ENCODE results near the gene CNTRL.

CNTRL gene

GRCh38 chr9:121050128-121050988, 24.4 kb upstream of the CNTRL start, which contains the start of gene C5:
Gene C5, minus strand, starts transcription at chr9:121050275. Its CDS starts 29 bp downstream, at chr9:121050246.
- Histone ChIP-seq H3K9me3 (ENCODE audit: low read length) (no peaks in the 10 kb centered on the region), H3K4me3 (ENCODE audit: low read length) (no peak within 1 kb of the TSS), H2AFZ (ENCODE audit: low read depth, low read length) (no peak within 1 kb of the TSS), H3K4me1 (ENCODE audit: insufficient read depth, low read length) (no peaks in the 10 kb centered on the region), H3K27me3 (ENCODE audit: insufficient read depth, low read length) (no peaks in the 10 kb centered on the region), H3K36me3 (ENCODE audit: insufficient read depth, low read length) (no peaks in the 10 kb centered on the region)

DNA sequence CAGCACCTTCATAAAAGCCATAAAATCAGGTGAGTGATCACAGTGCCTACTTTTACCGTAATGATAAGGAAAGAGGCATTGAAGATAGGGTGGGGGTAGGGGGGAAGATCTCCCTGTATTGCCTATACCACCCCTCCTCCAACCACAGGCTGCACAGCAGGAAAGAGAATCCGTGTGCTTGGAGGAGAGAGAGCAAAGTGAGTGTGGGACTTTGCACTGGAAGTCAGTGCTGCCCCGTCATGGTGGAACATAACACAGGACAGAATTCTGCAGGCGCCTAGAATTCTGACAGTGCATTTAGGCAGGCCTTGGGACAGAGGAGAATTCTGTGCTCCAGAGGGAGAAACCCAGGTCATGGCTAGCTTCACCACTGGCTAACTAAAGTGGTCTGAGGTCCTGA, 21.2 kb upstream of the CNTRL start:
- no peak overlapping the region for H3K4me3 ChIP-seq (ENCODE audit: low read length)
- no peaks in the 10 kb centered on the region for H3K27me3 ChIP-seq (ENCODE audit: insufficient read depth, low read length)
- no peak overlapping the region for H2AFZ ChIP-seq (ENCODE audit: low read depth, low read length)
- H3K4me1 ChIP-seq (ENCODE audit: insufficient read depth, low read length), result no peaks in the 10 kb centered on the region
- H3K9me3 ChIP-seq (ENCODE audit: low read length), result no peaks in the 10 kb centered on the region
- no peaks in the 10 kb centered on the region for H3K36me3 ChIP-seq (ENCODE audit: insufficient read depth, low read length)

DNA sequence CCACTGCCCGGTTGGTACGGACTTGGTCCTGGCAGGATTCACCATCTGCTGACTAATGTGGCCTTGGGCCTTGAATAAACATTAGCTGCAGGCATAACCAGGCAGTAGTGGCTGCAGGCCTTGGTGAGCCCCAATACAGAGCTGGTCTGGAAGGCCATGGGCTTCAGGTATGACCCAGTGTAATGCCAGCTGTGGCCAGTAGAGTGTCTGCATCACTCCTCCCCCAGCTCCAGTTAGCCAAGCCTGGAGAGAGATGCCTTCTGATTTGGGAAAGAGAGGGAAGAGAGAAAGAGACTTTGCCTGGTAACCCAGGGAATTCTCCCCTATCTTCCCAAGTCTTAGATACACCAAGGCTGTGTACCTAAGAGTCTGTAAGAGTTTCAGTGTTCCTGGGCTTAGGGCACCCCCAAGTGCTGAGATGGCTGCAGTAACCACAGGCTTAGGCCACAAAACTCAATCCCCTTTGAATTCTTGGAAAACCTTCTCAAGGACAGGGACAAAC, 19.1 kb upstream of the CNTRL start:
- no peaks in the 10 kb centered on the region for H3K4me1 ChIP-seq (ENCODE audit: insufficient read depth, low read length)
- no peaks in the 10 kb centered on the region for H3K27me3 ChIP-seq (ENCODE audit: insufficient read depth, low read length)
- H3K36me3 ChIP-seq (ENCODE audit: insufficient read depth, low read length), result no peaks in the 10 kb centered on the region
- H2AFZ ChIP-seq (ENCODE audit: low read depth, low read length), result no peak overlapping the region
- no peak overlapping the region for H3K4me3 ChIP-seq (ENCODE audit: low read length)
- no peaks in the 10 kb centered on the region for H3K9me3 ChIP-seq (ENCODE audit: low read length)

- H2AFZ ChIP-seq (ENCODE audit: low read depth, low read length), result no peak overlapping the region
- H3K4me1 ChIP-seq (ENCODE audit: insufficient read depth, low read length), result no peaks in the 10 kb centered on the region
- H3K36me3 ChIP-seq (ENCODE audit: insufficient read depth, low read length), result no peaks in the 10 kb centered on the region
- H3K9me3 ChIP-seq (ENCODE audit: low read length), result no peaks in the 10 kb centered on the region
- no peaks in the 10 kb centered on the region for H3K27me3 ChIP-seq (ENCODE audit: insufficient read depth, low read length)
- no peak overlapping the region for H3K4me3 ChIP-seq (ENCODE audit: low read length)
Measured at GRCh38 chr9:121057821-121058220, 16.9 kb upstream of the CNTRL start.

- H3K36me3 ChIP-seq (ENCODE audit: insufficient read depth, low read length), result no peaks in the 10 kb centered on the region
- H3K27me3 ChIP-seq (ENCODE audit: insufficient read depth, low read length), result no peaks in the 10 kb centered on the region
- no peaks in the 10 kb centered on the region for H3K4me1 ChIP-seq (ENCODE audit: insufficient read depth, low read length)
- H3K9me3 ChIP-seq (ENCODE audit: low read length), result no peaks in the 10 kb centered on the region
- no peak overlapping the region for H2AFZ ChIP-seq (ENCODE audit: low read depth, low read length)
- no peak overlapping the region for H3K4me3 ChIP-seq (ENCODE audit: low read length)
Measured at GRCh38 chr9:121059513-121059912, 15.2 kb upstream of the CNTRL start.

DNA sequence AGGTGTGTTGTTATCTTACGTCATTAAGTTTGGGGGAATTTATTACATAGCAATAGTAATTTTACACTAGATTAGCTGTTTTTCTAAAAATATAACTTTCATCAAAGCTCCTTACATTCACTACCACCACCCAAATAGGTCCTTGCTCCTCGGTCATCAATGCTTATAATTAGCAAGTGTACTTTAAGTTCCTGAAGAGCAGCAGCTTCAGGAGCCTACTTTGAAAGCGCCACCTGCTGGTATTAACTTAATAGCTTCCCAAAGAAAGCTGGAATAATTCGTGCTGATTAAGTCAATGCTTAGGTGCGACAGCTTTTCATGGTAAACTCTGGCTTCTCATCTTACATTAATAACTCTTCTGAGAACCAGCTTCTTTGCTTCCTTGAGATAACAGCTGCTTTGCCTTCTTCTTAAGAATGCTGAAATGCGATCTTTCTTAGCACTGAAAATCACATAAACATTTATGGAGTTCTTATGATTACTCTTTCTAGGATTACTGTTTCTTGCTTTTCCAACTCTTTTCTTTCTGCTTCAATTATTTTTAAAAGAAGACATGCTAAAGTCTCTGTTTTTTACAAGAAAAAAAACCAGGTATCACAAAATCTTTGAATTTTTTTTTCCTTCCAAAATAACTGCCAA, 14.6 kb upstream of the CNTRL start:
- Histone ChIP-seq H3K36me3 (ENCODE audit: insufficient read depth, low read length) (no peaks in the 10 kb centered on the region), H3K4me1 (ENCODE audit: insufficient read depth, low read length) (no peaks in the 10 kb centered on the region), H3K9me3 (ENCODE audit: low read length) (no peaks in the 10 kb centered on the region), H3K4me3 (ENCODE audit: low read length) (no peak overlapping the region), H3K27me3 (ENCODE audit: insufficient read depth, low read length) (no peaks in the 10 kb centered on the region), H2AFZ (ENCODE audit: low read depth, low read length) (no peak overlapping the region)

DNA sequence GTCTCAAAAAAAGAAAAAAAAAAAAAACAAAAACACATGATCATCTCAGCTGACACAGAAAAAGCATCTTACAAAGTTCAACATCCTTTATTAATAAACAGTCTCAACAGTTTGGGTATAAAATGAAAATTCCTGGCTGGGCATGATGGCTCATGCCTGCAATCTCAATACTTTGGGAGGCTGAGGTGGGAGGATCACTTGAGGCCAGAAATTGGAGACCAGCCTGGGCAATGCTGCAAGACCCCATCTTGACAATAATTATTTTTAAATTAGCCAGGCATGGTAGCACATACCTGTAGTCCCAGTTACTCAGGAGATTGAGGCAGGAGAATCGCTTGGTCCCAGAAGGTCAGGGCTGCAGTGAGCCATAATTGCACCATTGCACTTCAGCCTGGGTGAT, 7.9 kb upstream of the CNTRL start:
- Histone ChIP-seq H3K27me3 (ENCODE audit: insufficient read depth, low read length) (no peaks in the 10 kb centered on the region), H3K36me3 (ENCODE audit: insufficient read depth, low read length) (no peaks in the 10 kb centered on the region), H3K9me3 (ENCODE audit: low read length) (peaks cover 4% of the 10 kb centered on the region)

DNA sequence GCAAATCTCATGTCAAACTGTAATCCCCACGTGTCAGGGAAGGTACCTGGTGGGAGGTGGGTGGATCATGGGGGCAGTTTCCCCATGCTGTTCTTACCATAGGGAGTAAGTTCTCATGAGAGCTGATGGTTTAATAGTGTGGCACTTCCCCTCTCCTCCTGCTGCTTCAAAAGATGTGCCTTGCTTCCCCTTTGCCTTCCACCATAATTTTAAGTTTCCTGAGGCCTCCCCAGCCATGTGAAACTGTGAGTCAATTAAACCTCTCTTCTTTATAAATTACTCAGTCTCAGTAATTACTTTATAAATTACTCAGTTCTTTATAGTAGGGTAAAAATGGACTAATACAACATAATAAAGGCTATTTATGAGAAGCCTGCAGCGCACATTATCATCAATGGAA, 7.1 kb upstream of the CNTRL start:
- Histone ChIP-seq H3K9me3 (ENCODE audit: low read length) (peaks cover 4% of the 10 kb centered on the region), H3K36me3 (ENCODE audit: insufficient read depth, low read length) (no peaks in the 10 kb centered on the region), H2AFZ (ENCODE audit: low read depth, low read length) (no peak overlapping the region), H3K4me1 (ENCODE audit: insufficient read depth, low read length) (no peaks in the 10 kb centered on the region), H3K27me3 (ENCODE audit: insufficient read depth, low read length) (no peaks in the 10 kb centered on the region), H3K4me3 (ENCODE audit: low read length) (no peak overlapping the region)

More for the DNA sequence above, 7.9 kb upstream of the CNTRL start:
- Histone ChIP-seq H3K4me3 (ENCODE audit: low read length) (no peak overlapping the region), H2AFZ (ENCODE audit: low read depth, low read length) (no peak overlapping the region), H3K4me1 (ENCODE audit: insufficient read depth, low read length) (no peaks in the 10 kb centered on the region)

- peaks cover 7% of the 10 kb centered on the region for H3K4me1 ChIP-seq (ENCODE audit: insufficient read depth, low read length)
Measured at GRCh38 chr9:121069396-121069795, 5.4 kb upstream of the CNTRL start.

DNA sequence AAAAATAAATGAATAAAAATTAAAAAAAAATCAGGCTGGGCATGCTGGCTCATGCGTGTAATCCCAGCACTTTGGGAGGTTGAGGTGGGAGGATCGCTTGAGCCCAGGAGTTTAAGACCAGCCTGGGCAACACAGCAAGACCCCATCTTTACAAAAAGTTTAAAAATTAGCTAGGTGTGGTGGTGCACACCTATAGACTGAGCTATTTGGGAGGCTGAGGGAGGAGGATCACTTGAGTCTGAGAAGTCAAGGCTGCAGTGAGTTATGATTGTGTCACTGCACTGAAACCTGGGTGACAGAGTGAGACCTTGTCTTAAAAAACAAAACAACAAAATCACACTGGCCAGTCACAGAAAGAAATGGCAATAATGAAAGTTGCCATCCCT, 3.4 kb upstream of the CNTRL start:
- Histone ChIP-seq H3K4me1 (ENCODE audit: insufficient read depth, low read length) (peaks cover 7% of the 10 kb centered on the region), H3K27me3 (ENCODE audit: insufficient read depth, low read length) (no peaks in the 10 kb centered on the region), H3K36me3 (ENCODE audit: insufficient read depth, low read length) (no peaks in the 10 kb centered on the region), H3K9me3 (ENCODE audit: low read length) (peaks cover 4% of the 10 kb centered on the region), H3K4me3 (ENCODE audit: low read length) (no peak overlapping the region), H2AFZ (ENCODE audit: low read depth, low read length) (no peak overlapping the region)

More at GRCh38 chr9:121069396-121069795, 5.4 kb upstream of the CNTRL start:
- Histone ChIP-seq H3K27me3 (ENCODE audit: insufficient read depth, low read length) (no peaks in the 10 kb centered on the region), H3K36me3 (ENCODE audit: insufficient read depth, low read length) (no peaks in the 10 kb centered on the region), H2AFZ (ENCODE audit: low read depth, low read length) (no peak overlapping the region), H3K9me3 (ENCODE audit: low read length) (peaks cover 4% of the 10 kb centered on the region), H3K4me3 (ENCODE audit: low read length) (no peak overlapping the region)

DNA sequence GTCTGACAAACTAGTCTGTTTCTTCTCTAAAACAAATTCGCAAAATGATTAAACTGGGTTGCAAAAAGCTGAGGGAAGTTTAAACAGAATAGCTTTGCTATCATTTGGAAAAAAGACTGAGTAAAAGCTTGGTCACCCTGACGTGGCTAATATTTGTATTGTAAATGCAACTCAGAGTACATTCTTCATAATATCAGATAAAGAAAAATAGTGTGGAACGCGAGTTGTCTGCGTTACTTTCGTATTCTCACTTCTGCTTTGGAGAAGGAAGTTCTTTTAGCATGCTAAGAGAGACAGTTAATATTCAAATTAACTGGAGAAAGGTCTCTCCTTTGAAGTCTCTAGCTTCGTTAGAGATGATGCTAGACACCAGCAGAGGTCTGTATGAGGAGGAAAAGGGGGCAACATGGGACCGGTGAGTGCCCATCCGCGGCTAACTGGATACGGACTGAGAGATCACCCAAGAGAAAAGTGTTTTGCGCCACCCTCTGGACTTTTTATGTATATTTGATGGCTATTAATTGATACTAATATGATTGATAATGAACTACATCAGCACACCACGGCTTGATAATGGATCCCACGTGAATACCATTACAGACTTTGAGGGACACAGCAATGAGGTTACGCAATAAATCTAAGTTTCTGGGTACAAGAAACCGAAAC, 2.9 kb upstream of the CNTRL start:
- H2AFZ ChIP-seq (ENCODE audit: low read depth, low read length), result no peak overlapping the region
- H3K27me3 ChIP-seq (ENCODE audit: insufficient read depth, low read length), result no peaks in the 10 kb centered on the region
- H3K36me3 ChIP-seq (ENCODE audit: insufficient read depth, low read length), result no peaks in the 10 kb centered on the region
- peaks cover 7% of the 10 kb centered on the region for H3K4me1 ChIP-seq (ENCODE audit: insufficient read depth, low read length)
- no peak overlapping the region for H3K4me3 ChIP-seq (ENCODE audit: low read length)
- peaks cover 4% of the 10 kb centered on the region for H3K9me3 ChIP-seq (ENCODE audit: low read length)

DNA sequence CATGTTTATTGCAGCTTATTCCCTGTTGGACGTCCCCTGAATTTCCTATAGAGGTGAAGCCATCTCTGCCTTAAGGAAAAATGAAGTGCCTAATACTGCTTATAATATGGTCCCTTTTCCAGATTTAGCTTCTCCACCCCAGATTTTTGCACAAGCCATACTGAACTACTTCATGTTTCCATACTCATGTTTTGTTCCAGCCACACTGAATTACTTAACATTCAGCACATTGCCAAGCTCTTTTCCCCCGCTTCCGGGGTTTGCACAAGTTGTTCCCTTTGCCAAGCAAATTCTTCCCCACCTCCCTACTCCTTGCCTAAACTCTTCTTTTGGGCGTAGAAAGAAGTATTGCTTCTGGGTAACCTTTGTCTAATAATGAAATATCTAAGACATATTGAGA, 1.7 kb upstream of the CNTRL start:
- Histone ChIP-seq H3K9me3 (ENCODE audit: low read length) (peaks cover 2% of the 10 kb centered on the region), H2AFZ (ENCODE audit: low read depth, low read length) (no peak overlapping the region), H3K36me3 (ENCODE audit: insufficient read depth, low read length) (no peaks in the 10 kb centered on the region), H3K4me1 (ENCODE audit: insufficient read depth, low read length) (peaks cover 7% of the 10 kb centered on the region), H3K27me3 (ENCODE audit: insufficient read depth, low read length) (no peaks in the 10 kb centered on the region), H3K4me3 (ENCODE audit: low read length) (no peak overlapping the region)
